Mesenchymal stem cell (in vitro differentiated cells and primary cell): Measurements from ENCODE around the gene UBASH3B.
A peak's percentile ranks its signal among the peaks of the same experiment; 100 is the strongest.

ENCODE experiments used
- DNase-seq: peaks from one replicate; pipeline ENCODE4 v3.0.0-alpha.2; 2013
- H2AFZ ChIP-seq: one replicate; pipeline ENCODE4 v1.6.1; 2013; ENCODE audit warnings: low read depth, mild to moderate bottlenecking, control low read depth, inconsistent platforms, low read length, moderate library complexity
- H2AK5ac ChIP-seq: 2 replicates; pipeline ENCODE4 v1.6.1; 2013; ENCODE audit warnings: low read length, moderate library complexity, mild to moderate bottlenecking, inconsistent platforms; ENCODE audit not compliant: severe bottlenecking
- H2BK120ac ChIP-seq: one replicate; pipeline ENCODE4 v1.6.1; 2013; ENCODE audit warnings: low read depth, mild to moderate bottlenecking, inconsistent platforms, low read length, moderate library complexity
- H2BK12ac ChIP-seq, 2 experiments: one replicate each; pipeline ENCODE4 v1.6.1; 2013; ENCODE audit warnings: inconsistent platforms in 2 of 2, low read length in 2 of 2, mild to moderate bottlenecking in 2 of 2, moderate library complexity in 2 of 2, control low read depth in 1 of 2
- H2BK15ac ChIP-seq: one replicate; pipeline ENCODE4 v1.6.1; 2013; ENCODE audit warnings: mild to moderate bottlenecking, low read depth, inconsistent platforms; ENCODE audit not compliant: poor library complexity, severe bottlenecking
- H2BK5ac ChIP-seq: 2 replicates; pipeline ENCODE4 v1.6.1; 2013; ENCODE audit warnings: low read depth, mild to moderate bottlenecking, low read length, control low read depth, inconsistent platforms; ENCODE audit not compliant: poor library complexity, severe bottlenecking
- H3K14ac ChIP-seq, 2 experiments: one replicate each; pipeline ENCODE4 v1.6.1; 2013; ENCODE audit warnings: inconsistent platforms in 2 of 2, low read length in 2 of 2, control low read depth in 1 of 2, mild to moderate bottlenecking in 1 of 2, moderate library complexity in 1 of 2
- H3K18ac ChIP-seq, 2 experiments: one replicate each; pipeline ENCODE4 v1.6.1; 2013; ENCODE audit warnings: inconsistent platforms in 2 of 2, low read length in 2 of 2, control low read depth in 1 of 2, low read depth in 1 of 2, mild to moderate bottlenecking in 1 of 2
- H3K23ac ChIP-seq, 2 experiments: one replicate each; pipeline ENCODE4 v1.6.1; 2013; ENCODE audit warnings: inconsistent platforms in 2 of 2, low read length in 2 of 2, mild to moderate bottlenecking in 2 of 2, moderate library complexity in 2 of 2, control low read depth in 1 of 2
- H3K27ac ChIP-seq: 2 replicates; pipeline ENCODE4 v1.5.1; 2013; ENCODE audit warnings: mild to moderate bottlenecking, moderate library complexity, low read length, control low read depth, inconsistent platforms; ENCODE audit not compliant: poor library complexity, severe bottlenecking
- H3K27me3 ChIP-seq, 2 experiments: 2 replicates each; pipeline versions ENCODE4 v1.6.1 to v1.7.0; 2013; ENCODE audit warnings: low read length in 2 of 2, mild to moderate bottlenecking in 2 of 2, moderate library complexity in 2 of 2, control low read depth in 1 of 2, inconsistent platforms in 1 of 2; ENCODE audit not compliant: control insufficient read depth in 1 of 2, insufficient read depth in 1 of 2
- H3K36me3 ChIP-seq, 2 experiments: 2 replicates each; pipeline versions ENCODE4 v1.6.1 to v1.7.0; 2013; ENCODE audit warnings: low read length in 2 of 2, control low read depth in 1 of 2, inconsistent platforms in 1 of 2, low read depth in 1 of 2, mild to moderate bottlenecking in 1 of 2; ENCODE audit not compliant: insufficient read depth in 2 of 2, control insufficient read depth in 1 of 2
- H3K4ac ChIP-seq, 2 experiments: one replicate each; pipeline ENCODE4 v1.6.1; 2013; ENCODE audit warnings: inconsistent platforms in 2 of 2, low read length in 2 of 2, mild to moderate bottlenecking in 2 of 2, moderate library complexity in 2 of 2, control low read depth in 1 of 2, low read depth in 1 of 2
- H3K4me1 ChIP-seq: 2 replicates; pipeline ENCODE4 v1.6.1; 2013; ENCODE audit warnings: low read depth, low read length, control low read depth; ENCODE audit not compliant: control insufficient read depth, insufficient read depth
- H3K4me2 ChIP-seq: 2 replicates; pipeline ENCODE4 v1.6.1; 2013; ENCODE audit warnings: low read length, mild to moderate bottlenecking, inconsistent platforms; ENCODE audit not compliant: poor library complexity, severe bottlenecking
- H3K4me3 ChIP-seq, 2 experiments: 2 replicates each; pipeline versions ENCODE4 v1.5.1 to v1.7.0; 2013; ENCODE audit warnings: low read length in 2 of 2, mild to moderate bottlenecking in 2 of 2, control low read depth in 1 of 2, low read depth in 1 of 2; ENCODE audit not compliant: insufficient read depth in 1 of 2
- H3K79me1 ChIP-seq: replicated peaks from 2 replicates; pipeline ENCODE4 v1.6.1; 2013; ENCODE audit warnings: mild to moderate bottlenecking, control low read depth, low read length, inconsistent platforms; ENCODE audit not compliant: poor library complexity, severe bottlenecking
- H3K9ac ChIP-seq: 2 replicates; pipeline ENCODE4 v1.7.0; 2013; ENCODE audit warnings: mild to moderate bottlenecking, low read length, moderate library complexity
- H3K9me3 ChIP-seq: 2 replicates; pipeline ENCODE4 v1.7.0; 2013; ENCODE audit warnings: mild to moderate bottlenecking, low read length; ENCODE audit not compliant: control insufficient read depth
- H4K8ac ChIP-seq: one replicate; pipeline ENCODE4 v1.6.1; 2013; ENCODE audit warnings: inconsistent platforms, mild to moderate bottlenecking, low read length, moderate library complexity
- H4K91ac ChIP-seq: one replicate; pipeline ENCODE4 v1.6.1; 2013; ENCODE audit warnings: mild to moderate bottlenecking, low read length, inconsistent platforms
- WGBS: methylation state at CpG from one replicate; pipeline ENCODE4 v1.1.7; 2013; ENCODE audit warnings: mixed read lengths; 5-methylcytosine and 5-hydroxymethylcytosine counted together

Gene UBASH3B

GRCh38 chr11:122775675-122776271 lies 120.3 kb downstream of the UBASH3B start:
- H3K4ac ChIP-seq, result no peak overlapping the region
- no peaks in the 10 kb centered on the region for H3K9me3 ChIP-seq
- H3K14ac ChIP-seq, result no peak overlapping the region
- peaks cover 38% of the 10 kb centered on the region for H3K79me1 ChIP-seq
- no peak overlapping the region for H3K9ac ChIP-seq
- H3K27ac ChIP-seq, result no peak overlapping the region
- peaks cover 19 to 20% of the 10 kb centered on the region in 2 experiments for H3K36me3 ChIP-seq
- no peak overlapping the region for H3K18ac ChIP-seq
- no peaks in the 10 kb centered on the region for H3K27me3 ChIP-seq
- H2BK5ac ChIP-seq, result no peak overlapping the region
- H3K4me3 ChIP-seq, result no peak overlapping the region
- H3K23ac ChIP-seq, result no peak overlapping the region
- no peak overlapping the region for H2BK15ac ChIP-seq
- no peak overlapping the region for H2AFZ ChIP-seq
- no peak overlapping the region for H4K8ac ChIP-seq
- H2BK120ac ChIP-seq, result no peak overlapping the region
- WGBS, result 75% methylated on average over 2 of the region's 3 CpGs
- no peak overlapping the region for H2AK5ac ChIP-seq
- no peak for DNase-seq
- H3K4me2 ChIP-seq, result no peak overlapping the region
- H4K91ac ChIP-seq, result no peak overlapping the region
- no peak overlapping the region for H2BK12ac ChIP-seq
- peaks cover 12% of the 10 kb centered on the region for H3K4me1 ChIP-seq

DNA sequence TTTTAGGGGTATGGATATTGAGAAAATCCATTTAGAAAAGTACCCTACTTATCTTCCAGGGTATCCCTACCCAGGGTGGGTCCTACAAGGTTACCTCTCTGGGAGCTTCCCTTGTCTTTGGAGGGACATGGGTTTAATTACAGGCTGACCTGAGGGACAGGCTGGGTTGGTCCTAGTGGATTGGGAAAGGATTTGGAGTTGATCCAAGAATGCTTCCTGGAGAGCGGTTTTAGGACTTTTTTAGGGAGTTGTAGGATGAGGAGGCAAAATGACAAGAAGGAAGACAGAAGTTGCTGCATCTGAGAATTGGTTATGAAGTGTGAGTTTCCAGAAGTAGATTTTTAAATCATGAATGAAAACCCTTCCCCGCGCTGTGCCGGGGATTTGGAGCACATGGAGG lies 121.0 kb downstream of the UBASH3B start:
- no peak for DNase-seq
- no peaks in the 10 kb centered on the region for H3K27me3 ChIP-seq

GRCh38 chr11:122777343-122777742 lies 121.8 kb downstream of the UBASH3B start:
- H3K27ac ChIP-seq, result no peak overlapping the region
- peaks cover 19 to 23% of the 10 kb centered on the region in 2 experiments for H3K36me3 ChIP-seq
- H2BK12ac ChIP-seq, result no peak overlapping the region
- WGBS, result 100% methylated on average over 1 of the region's 3 CpGs
- no peak overlapping the region for H2BK120ac ChIP-seq
- no peaks in the 10 kb centered on the region for H3K9me3 ChIP-seq
- H3K9ac ChIP-seq, result no peak overlapping the region
- H4K8ac ChIP-seq, result no peak overlapping the region
- H3K27me3 ChIP-seq, result no peaks in the 10 kb centered on the region
- H4K91ac ChIP-seq, result no peak overlapping the region
- peak overlapping the region; percentile 28 for H2AK5ac ChIP-seq
- no peak overlapping the region for H2BK5ac ChIP-seq
- H3K4me2 ChIP-seq, result no peak overlapping the region
- no peak overlapping the region for H3K23ac ChIP-seq
- peaks cover 13% of the 10 kb centered on the region for H3K4me1 ChIP-seq
- no peak for DNase-seq
- H2AFZ ChIP-seq, result no peak overlapping the region
- H3K14ac ChIP-seq, result no peak overlapping the region
- no peak overlapping the region for H2BK15ac ChIP-seq
- H3K79me1 ChIP-seq, result peaks cover 34% of the 10 kb centered on the region
- no peak overlapping the region for H3K4me3 ChIP-seq
- H3K4ac ChIP-seq, result no peak overlapping the region
- H3K18ac ChIP-seq, result peak overlapping the region in 1 of 2 experiments; percentile 34

More for the DNA sequence above, 121.0 kb downstream of the UBASH3B start:
- no peak overlapping the region for H2BK12ac ChIP-seq
- H3K4me3 ChIP-seq, result no peak overlapping the region
- no peaks in the 10 kb centered on the region for H3K9me3 ChIP-seq
- H3K4me1 ChIP-seq, result peaks cover 15% of the 10 kb centered on the region
- H3K36me3 ChIP-seq, result peaks cover 19 to 23% of the 10 kb centered on the region in 2 experiments
- peaks cover 36% of the 10 kb centered on the region for H3K79me1 ChIP-seq
- H3K4me2 ChIP-seq, result no peak overlapping the region
- no peak overlapping the region for H3K18ac ChIP-seq
- H3K27ac ChIP-seq, result no peak overlapping the region
- H2AK5ac ChIP-seq, result no peak overlapping the region
- no peak overlapping the region for H3K4ac ChIP-seq
- no peak overlapping the region for H2BK120ac ChIP-seq
- no peak overlapping the region for H3K14ac ChIP-seq
- H2BK15ac ChIP-seq, result no peak overlapping the region
- H2AFZ ChIP-seq, result no peak overlapping the region
- WGBS, result 93% methylated on average over 4 of the region's 4 CpGs
- H4K91ac ChIP-seq, result no peak overlapping the region
- no peak overlapping the region for H3K23ac ChIP-seq
- H2BK5ac ChIP-seq, result no peak overlapping the region
- H3K9ac ChIP-seq, result no peak overlapping the region
- H4K8ac ChIP-seq, result no peak overlapping the region

- Histone ChIP-seq H3K36me3 (peaks cover 27 to 29% of the 10 kb centered on the region in 2 experiments), H2AK5ac (no peak overlapping the region), H3K23ac (no peak overlapping the region), H3K4me1 (peaks cover 9% of the 10 kb centered on the region), H3K27me3 (no peaks in the 10 kb centered on the region), H3K27ac (no peak overlapping the region), H2BK120ac (no peak overlapping the region), H2BK15ac (no peak overlapping the region), H2BK5ac (no peak overlapping the region), H3K9ac (no peak overlapping the region), H3K4ac (no peak overlapping the region), H3K14ac (no peak overlapping the region), H3K79me1 (peaks cover 33% of the 10 kb centered on the region), H2BK12ac (no peak overlapping the region), H4K8ac (no peak overlapping the region), H3K4me3 (no peak overlapping the region), H4K91ac (no peak overlapping the region), H3K18ac (no peak overlapping the region), H3K4me2 (no peak overlapping the region), H2AFZ (no peak overlapping the region), H3K9me3 (no peaks in the 10 kb centered on the region)
- peak; percentile 44 for DNase-seq
- WGBS, result no CpG with 5 or more reads among the region's 2 CpGs
Observed at GRCh38 chr11:122778148-122778547, 122.6 kb downstream of the UBASH3B start.
